Activated CD4-positive, alpha-beta memory T cell treated with anti-CD3 and anti-CD28 coated beads, Interleukin-2, amount 10 ng/mL, durations not matched to agents 7 days and 5 days (primary cell): ENCODE results near the gene ANKRD39. TPM values are rescaled to one million over a fixed set of nuclear protein-coding genes. Genes with fewer than 3 reads are reported as not detected.

Experiments used
- total RNA-seq, 2 experiments: library from RNA; stranded (reverse); gene quantifications; one replicate each; pipeline ENCODE4 v1.2.3, GENCODE V29; 2021

ANKRD39 gene
- total RNA-seq, 2 experiments from 2014 or later, result 44.1 to 47.7 TPM

Other genes with a start within 250 kb of the ANKRD39 start
- gene KANSL3, start 219.7 kb downstream of the ANKRD39 start, total RNA-seq, result 10 to 100 TPM; 58.2 to 60.9 TPM
- gene FER1L5, start 215.3 kb downstream of the ANKRD39 start, total RNA-seq, result not detected
- 10 to 100 TPM; 10.8 to 12.2 TPM for gene LMAN2L, start 118.0 kb downstream of the ANKRD39 start, total RNA-seq
- gene CNNM4, start 97.1 kb downstream of the ANKRD39 start, total RNA-seq, result 1 to 10 TPM; 8.6 to 9.4 TPM
- gene CNNM3, start 41.7 kb downstream of the ANKRD39 start, total RNA-seq, result 10 to 100 TPM; 26.6 to 28.5 TPM
- 10 to 100 TPM; 15.5 to 16.9 TPM for gene ANKRD23, start 14.0 kb downstream of the ANKRD39 start, total RNA-seq
- gene SEMA4C, start 12.1 kb upstream of the ANKRD39 start, total RNA-seq, result 10 to 100 TPM; 22.2 to 22.5 TPM
- under 1 TPM; 0.48 to 0.65 TPM for gene FAM178B, start 128.6 kb upstream of the ANKRD39 start, total RNA-seq
- gene FAHD2B, start 236.9 kb upstream of the ANKRD39 start, total RNA-seq, result 10 to 100 TPM; 21.0 to 22.0 TPM